SH-SY5Y (cell line): Measurements from ENCODE around the gene KLHL41.

Experiments used
- GATA2 ChIP-seq: IDR thresholded peaks from 2 replicates; pipeline ENCODE4 v1.6.1; 2011; ENCODE audit warnings: mild to moderate bottlenecking, low read depth, low read length
- GATA3 ChIP-seq: IDR thresholded peaks from 2 replicates; pipeline ENCODE4 v1.6.1; 2011; ENCODE audit warnings: low read depth, mild to moderate bottlenecking, low read length, moderate library complexity

The KLHL41 gene

DNA sequence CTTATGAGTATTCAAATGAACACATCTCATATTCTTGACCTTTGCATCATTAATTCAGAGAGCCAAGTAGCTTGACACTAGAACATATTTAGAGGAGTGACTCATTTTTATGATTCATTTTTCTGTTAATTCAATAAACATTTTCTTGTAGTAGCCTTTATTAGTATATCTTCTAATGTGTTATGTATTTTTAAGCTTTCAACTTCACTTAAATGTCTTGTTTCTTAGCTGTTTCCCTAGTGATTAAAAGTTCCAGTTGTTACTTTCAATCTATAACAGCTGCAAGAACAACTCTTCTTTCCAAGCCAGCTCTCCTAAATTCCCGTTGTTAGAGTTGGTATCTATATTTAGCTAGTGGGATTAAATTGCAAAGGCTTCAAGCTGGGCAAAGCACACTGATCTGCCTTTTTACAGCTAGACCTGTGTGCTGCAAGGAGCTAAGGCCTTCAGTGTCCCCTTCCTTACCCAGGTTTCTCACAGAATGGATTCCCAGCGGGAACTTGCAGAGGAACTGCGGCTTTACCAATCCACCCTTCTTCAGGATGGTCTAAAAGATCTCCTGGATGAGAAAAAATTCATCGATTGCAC is at the start of gene KLHL41:
TSS of gene KLHL41 (plus strand) at position 405 of the 588 bp plus-strand sequence. CDS start at position 482, 77 bp downstream.
- no peak for TF ChIP-seq GATA3
- TF ChIP-seq GATA2, result no peak

DNA sequence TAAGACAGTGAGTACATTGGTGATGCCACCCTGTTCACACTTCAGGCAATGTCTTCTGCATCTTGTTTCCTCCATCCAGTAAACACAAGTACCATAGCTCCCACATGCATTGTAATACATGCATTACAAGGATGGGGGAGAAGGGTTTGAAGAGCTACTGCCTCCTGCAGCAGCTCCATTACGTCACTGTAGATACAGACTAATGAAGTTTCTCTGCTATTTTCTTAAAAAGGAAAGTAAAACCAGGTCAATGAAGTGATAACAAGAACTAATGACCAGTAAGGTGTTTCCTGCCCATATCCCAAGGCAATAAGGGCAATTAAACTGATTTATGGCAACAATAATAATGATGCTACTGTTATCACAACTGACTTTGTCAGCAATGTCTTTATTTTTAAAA is 48.4 kb upstream of the KLHL41 start:
- no peak for TF ChIP-seq GATA2
- TF ChIP-seq GATA3, result no peak

GRCh38 chr2:169462896-169463695 is 46.4 kb upstream of the KLHL41 start:
- no peak for TF ChIP-seq GATA3
- TF ChIP-seq GATA2, result no peak

DNA sequence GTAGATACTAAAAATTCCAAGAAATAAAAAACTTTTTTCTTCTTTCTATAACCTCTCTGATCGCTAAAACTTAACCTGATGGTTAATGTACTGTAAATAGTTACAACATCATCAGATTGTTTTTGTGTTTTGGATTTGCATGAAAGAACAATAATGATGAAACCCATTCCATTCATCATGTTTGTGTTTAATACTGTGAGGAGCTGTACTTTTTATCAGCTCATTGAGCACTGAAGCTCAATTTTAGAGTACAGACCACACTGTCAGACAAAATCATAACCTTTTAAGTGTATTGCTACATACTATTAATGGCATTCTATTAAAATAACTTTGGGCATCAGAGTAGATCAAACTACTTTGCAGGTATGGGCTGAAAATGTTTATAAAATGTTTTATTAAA is 45.0 kb upstream of the KLHL41 start:
- TF ChIP-seq GATA3 (no peak), GATA2 (no peak)

- TF ChIP-seq GATA2, result no peak
- TF ChIP-seq GATA3, result no peak
Observed at GRCh38 chr2:169464882-169465281, 44.6 kb upstream of the KLHL41 start.

DNA sequence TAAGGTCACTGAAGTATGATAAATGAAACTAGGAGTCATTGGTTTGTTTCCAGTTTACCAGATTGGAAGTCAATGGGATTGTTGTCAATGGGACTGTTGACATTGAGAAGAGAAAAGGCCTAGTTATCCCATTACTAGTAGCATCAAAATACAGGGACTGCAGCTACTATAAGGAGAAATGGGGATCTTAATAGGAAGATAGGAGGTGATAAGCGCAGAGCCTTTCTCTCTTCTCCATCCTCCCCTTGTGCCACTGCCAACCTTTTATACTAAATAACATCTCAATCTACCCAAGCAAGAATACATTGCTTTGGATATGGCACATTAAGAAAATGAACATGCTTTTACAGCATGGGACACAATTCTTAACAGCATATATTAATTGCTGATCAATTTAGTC is 40.7 kb upstream of the KLHL41 start:
- TF ChIP-seq GATA2 (no peak), GATA3 (no peak)

DNA sequence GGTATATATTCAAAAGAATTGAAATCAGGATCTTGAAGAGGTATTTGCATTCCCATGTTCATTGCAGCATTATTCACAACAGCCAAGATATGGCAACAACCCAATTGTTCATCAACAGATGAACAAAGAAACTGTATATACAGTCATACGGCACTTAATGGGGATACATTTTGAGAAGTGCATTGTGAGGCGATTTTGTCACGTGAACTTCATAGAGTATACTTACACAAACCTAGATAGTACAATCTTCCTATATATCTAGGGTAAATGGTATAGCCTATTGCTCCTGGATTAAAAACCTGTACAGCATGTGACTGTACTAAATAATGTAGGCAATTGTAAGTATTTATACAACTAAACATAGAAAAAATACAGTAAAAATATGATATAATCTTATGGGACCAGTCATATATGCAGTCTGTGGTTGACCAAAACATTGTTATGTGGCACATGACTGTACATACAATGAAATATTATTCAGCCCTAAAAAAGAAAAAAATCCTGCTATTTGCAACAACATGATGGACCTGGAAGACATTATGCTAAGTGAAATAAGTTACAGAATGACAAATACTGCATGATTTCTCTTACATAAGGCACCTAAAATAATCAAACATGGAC is 39.4 kb upstream of the KLHL41 start:
- no peak for TF ChIP-seq GATA3
- TF ChIP-seq GATA2, result no peak

- no peak for TF ChIP-seq GATA3
- TF ChIP-seq GATA2, result no peak
Observed at GRCh38 chr2:169472249-169472648, 37.3 kb upstream of the KLHL41 start.

DNA sequence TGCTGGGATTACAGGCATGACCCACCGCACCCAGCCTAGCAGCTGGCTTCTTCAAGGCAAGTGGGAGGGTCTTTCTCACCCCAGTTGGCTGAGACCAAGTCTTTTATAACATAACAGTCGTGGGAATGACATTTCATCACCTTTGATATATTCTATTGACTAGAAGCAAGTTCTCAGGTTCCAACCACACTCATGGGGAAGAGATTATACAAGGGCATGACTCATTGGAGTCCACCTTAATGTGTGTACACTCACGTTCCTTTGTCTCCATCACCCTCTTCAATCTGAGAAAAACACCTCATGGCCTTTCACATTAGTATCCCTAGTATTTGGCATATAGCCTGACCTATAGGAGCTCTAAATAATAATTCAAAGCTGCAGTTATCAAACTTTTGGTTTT is 33.0 kb upstream of the KLHL41 start:
- TF ChIP-seq GATA2 (no peak), GATA3 (no peak)

GRCh38 chr2:169478339-169478738 is 31.2 kb upstream of the KLHL41 start:
- TF ChIP-seq GATA2 (no peak), GATA3 (no peak)

GRCh38 chr2:169478745-169479256 is 30.7 kb upstream of the KLHL41 start:
- TF ChIP-seq GATA2 (no peak), GATA3 (no peak)

GRCh38 chr2:169479257-169480078 is 30.0 kb upstream of the KLHL41 start, which contains the start of gene BBS5:
Gene BBS5, plus strand, starts transcription at chr2:169479494. Its CDS starts 60 bp downstream, at chr2:169479554.
- no peak for TF ChIP-seq GATA2
- no peak for TF ChIP-seq GATA3

DNA sequence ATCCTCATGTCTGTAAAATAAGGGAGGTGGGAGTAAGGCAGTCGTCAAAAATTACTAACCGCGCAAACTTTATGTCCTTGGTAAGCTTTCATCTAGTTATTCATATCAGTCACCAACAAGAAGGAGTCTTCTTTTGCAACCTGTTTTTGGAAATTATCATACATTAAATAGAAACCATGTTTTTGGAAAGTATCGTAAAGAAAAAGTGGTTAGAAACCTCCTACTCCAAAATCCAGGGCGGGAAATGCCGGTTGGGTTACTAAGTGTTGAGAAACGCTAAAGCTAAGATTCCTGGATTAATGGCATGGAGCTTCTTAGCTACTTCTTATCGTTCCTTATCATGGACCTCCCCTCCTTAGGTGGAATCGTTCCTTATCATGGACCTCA is 29.4 kb upstream of the KLHL41 start:
- TF ChIP-seq GATA3 (no peak), GATA2 (no peak)
